SK-N-MC (cell line): ENCODE results near the gene L3HYPDH.
A peak's percentile ranks its signal among the peaks of the same experiment; 100 is the strongest.

Experiments
- DNase-seq: peaks from one replicate; pipeline ENCODE4 v3.0.0-alpha.2; 2011; ENCODE audit warnings: low read depth, low spot score
- H3K27ac ChIP-seq: fragments of 200-600 bp; sonication (generic); 2 replicates; pipeline ENCODE4 v1.5.1; 2016; ENCODE audit warnings: mixed run types
- H3K36me3 ChIP-seq: fragments of 200-600 bp; sonication (generic); 2 replicates; pipeline ENCODE4 v1.6.1; 2017; ENCODE audit warnings: antibody characterized with exemption, low read length, mixed read lengths; ENCODE audit not compliant: insufficient read depth
- H3K4me3 ChIP-seq: fragments of 200-600 bp; sonication (generic); 2 replicates; pipeline ENCODE4 v1.5.1; 2016
- H3K9ac ChIP-seq: fragments of 200-600 bp; sonication (generic); 2 replicates; pipeline ENCODE4 v1.8.0; 2017; ENCODE audit warnings: mixed run types, mixed read lengths; ENCODE audit not compliant: insufficient read length
- H3K9me3 ChIP-seq: fragments of 200-600 bp; sonication (generic); 2 replicates; pipeline ENCODE4 v1.6.1; 2017; ENCODE audit warnings: low read depth, mild to moderate bottlenecking, antibody characterized with exemption, low read length, moderate library complexity, mixed read lengths
- EZH2 ChIP-seq: fragments of 200-600 bp; sonication (generic); IDR thresholded peaks from one replicate; pipeline ENCODE4 v1.6.1; 2017; ENCODE audit warnings: antibody characterized with exemption
- FOXP2 ChIP-seq: optimal IDR thresholded peaks from 2 replicates; pipeline ENCODE3; 2011; ENCODE audit warnings: mild to moderate bottlenecking, moderate library complexity; ENCODE audit not compliant: insufficient read depth; ENCODE audit errors: extremely low read length, control extremely low read depth
- POLR2AphosphoS5 ChIP-seq: IDR thresholded peaks from 2 replicates; pipeline ENCODE4 v1.6.1; 2012; ENCODE audit warnings: mild to moderate bottlenecking, low read depth, low read length, borderline replicate concordance

The L3HYPDH gene

GRCh38 chr14:59482541-59483331 lies 1.5 kb downstream of the L3HYPDH start:
- peak; percentile 42 for DNase-seq
- Histone ChIP-seq H3K9me3 (no peaks in the 10 kb centered on the region), H3K27ac (peak overlapping the region; percentile 62), H3K9ac (peak overlapping the region; percentile 97), H3K4me3 (peak overlapping the region; percentile 97), H3K36me3 (peaks cover 20% of the 10 kb centered on the region)
- no peak for TF ChIP-seq POLR2AphosphoS5
- TF ChIP-seq EZH2 = no peak
- no peak for TF ChIP-seq FOXP2

- DNase-seq = no peak
- no peak overlapping the region for H3K9ac ChIP-seq
- peak overlapping the region; percentile 62; the same call in 1 of the 2 replicates for H3K27ac ChIP-seq
These were observed 2.2 kb downstream of the L3HYPDH start for GRCh38 chr14:59481871-59482540.

GRCh38 chr14:59481407-59481806 lies 2.8 kb downstream of the L3HYPDH start:
- Histone ChIP-seq H3K4me3 (no peak overlapping the region), H3K9ac (no peak overlapping the region), H3K9me3 (no peaks in the 10 kb centered on the region), H3K36me3 (peaks cover 17% of the 10 kb centered on the region; the same call in 1 of the 2 replicates), H3K27ac (no peak overlapping the region)
- TF ChIP-seq FOXP2 (no peak), EZH2 (no peak), POLR2AphosphoS5 (no peak)
- no peak for DNase-seq

More at GRCh38 chr14:59481871-59482540, 2.2 kb downstream of the L3HYPDH start:
- no peaks in the 10 kb centered on the region for H3K9me3 ChIP-seq
- TF ChIP-seq POLR2AphosphoS5 (no peak; the same call in 1 of the 2 replicates), FOXP2 (no peak), EZH2 (no peak)
- peak overlapping the region; percentile 97 for H3K4me3 ChIP-seq
- H3K36me3 ChIP-seq = peaks cover 16% of the 10 kb centered on the region

- TF ChIP-seq POLR2AphosphoS5 = no peak
- no peak for TF ChIP-seq FOXP2
- TF ChIP-seq EZH2 = no peak
These were observed 4.0 kb downstream of the L3HYPDH start for GRCh38 chr14:59480166-59480565.

GRCh38 chr14:59478540-59478939 lies 5.7 kb downstream of the L3HYPDH start:
- TF ChIP-seq FOXP2 (no peak), POLR2AphosphoS5 (no peak), EZH2 (no peak)
- Histone ChIP-seq H3K9me3 (no peaks in the 10 kb centered on the region), H3K27ac (no peak overlapping the region), H3K9ac (no peak overlapping the region), H3K4me3 (no peak overlapping the region), H3K36me3 (peaks cover 37% of the 10 kb centered on the region)
- DNase-seq = no peak

More at GRCh38 chr14:59480166-59480565, 4.0 kb downstream of the L3HYPDH start:
- Histone ChIP-seq H3K27ac (no peak overlapping the region), H3K9me3 (no peaks in the 10 kb centered on the region), H3K4me3 (no peak overlapping the region), H3K9ac (no peak overlapping the region), H3K36me3 (peaks cover 24% of the 10 kb centered on the region)
- no peak for DNase-seq

- Histone ChIP-seq H3K27ac (no peak overlapping the region), H3K4me3 (no peak overlapping the region), H3K9me3 (no peaks in the 10 kb centered on the region), H3K36me3 (peaks cover 58% of the 10 kb centered on the region), H3K9ac (no peak overlapping the region)
- no peak for DNase-seq
- TF ChIP-seq EZH2 (no peak), FOXP2 (no peak), POLR2AphosphoS5 (no peak)
These were observed 8.5 kb downstream of the L3HYPDH start for GRCh38 chr14:59475709-59476108.

GRCh38 chr14:59474172-59474571 lies 10.0 kb downstream of the L3HYPDH start:
- peaks cover 69% of the 10 kb centered on the region for H3K36me3 ChIP-seq
- no peak overlapping the region for H3K27ac ChIP-seq
- H3K9me3 ChIP-seq = no peaks in the 10 kb centered on the region
- no peak for TF ChIP-seq FOXP2
- TF ChIP-seq POLR2AphosphoS5 = no peak
- TF ChIP-seq EZH2 = no peak
- DNase-seq = no peak
- no peak overlapping the region for H3K4me3 ChIP-seq
- H3K9ac ChIP-seq = no peak overlapping the region
